Endothelial cell of umbilical vein (primary cell): ENCODE data around the gene BPGM. TPM values are rescaled to one million over a fixed set of nuclear protein-coding genes. Genes with fewer than 3 reads are reported as not detected.

ENCODE experiments used
- BruUV-seq: library from RNA; stranded (reverse); fragments of 400-500 nt; replicated peaks from 2 replicates; lab custom pipeline; 2021; lab: Mats Ljungman, UMichigan
- CTCF ChIA-PET: fragments of 300-600, 350-600 bp; sonication (Branson Sonifier 250); formaldehyde crosslinking; loops from one replicate; lab custom pipeline; 2021; ENCODE audit warnings: antibody characterized with exemption, inconsistent platforms; lab: Charles Lee
- POLR2A ChIA-PET: fragments of 300-600, 350-600 bp; sonication (Branson Sonifier 250); formaldehyde crosslinking; loops from one replicate; lab custom pipeline; 2021; ENCODE audit warnings: antibody characterized with exemption, inconsistent platforms; lab: Charles Lee
- DNase-seq: peaks from one replicate; pipeline ENCODE4 v3.0.0-alpha.2; 2011; ENCODE audit warnings: low read depth, low spot score
- FAIRE-seq: peaks from 2 replicates; lab custom pipeline; 2011; peaks lifted over from hg19 to GRCh38; lab: Jason Lieb, UNC
- H2AFZ ChIP-seq: 2 replicates; pipeline ENCODE4 v1.6.0; 2012; ENCODE audit warnings: low read depth, low read length, control low read depth, inconsistent platforms
- H3K27ac ChIP-seq: 2 replicates; pipeline ENCODE4 v1.5.1; 2011; ENCODE audit warnings: low read depth, mild to moderate bottlenecking, control low read depth, low read length, moderate library complexity; ENCODE audit not compliant: insufficient read depth
- H3K27me3 ChIP-seq, 2 experiments: 2 replicates each; pipeline versions ENCODE4 v1.6.0 to v1.6.1; 2011; ENCODE audit warnings: low read length in 2 of 2, mixed read lengths in 1 of 2; ENCODE audit not compliant: control insufficient read depth in 2 of 2, insufficient read depth in 2 of 2
- H3K36me3 ChIP-seq, 2 experiments: 2 replicates in 1 of 2; 3 replicates in 1 of 2; pipeline ENCODE4 v1.5.1; 2011; ENCODE audit warnings: low read length in 2 of 2, mild to moderate bottlenecking in 1 of 2, moderate library complexity in 1 of 2; ENCODE audit not compliant: control insufficient read depth in 2 of 2, insufficient read depth in 2 of 2; ENCODE audit errors: extremely low read depth in 1 of 2
- H3K4me1 ChIP-seq: 3 replicates; pipeline ENCODE4 v1.5.1; 2011; ENCODE audit warnings: mild to moderate bottlenecking, low read length; ENCODE audit not compliant: control insufficient read depth, insufficient read depth; ENCODE audit errors: extremely low read depth
- H3K4me2 ChIP-seq: 2 replicates; pipeline ENCODE4 v1.6.1; 2011; ENCODE audit warnings: low read length, control low read depth, mixed read lengths; ENCODE audit not compliant: insufficient read depth
- H3K4me3 ChIP-seq, 3 experiments: fragments of 200-600 bp in 1 of 3; sonication (generic), shearing (Covaris generic) in 1 of 3; replicated peaks in 1 of 3; 2 replicates each; pipeline ENCODE4 v1.5.1; 2011 to 2016; ENCODE audit warnings: control low read depth in 3 of 3, low read length in 3 of 3, mild to moderate bottlenecking in 2 of 3, inconsistent platforms in 1 of 3, low read depth in 1 of 3, moderate library complexity in 1 of 3; ENCODE audit not compliant: insufficient read depth in 1 of 3
- H3K79me2 ChIP-seq: 2 replicates; pipeline ENCODE4 v1.6.0; 2012; ENCODE audit warnings: low read length, inconsistent platforms; ENCODE audit not compliant: control insufficient read depth, insufficient read depth
- H3K9ac ChIP-seq: replicated peaks from 2 replicates; pipeline ENCODE3; 2011; ENCODE audit warnings: low read length, control low read depth; ENCODE audit not compliant: insufficient read depth; ENCODE audit errors: extremely low read depth
- H3K9me1 ChIP-seq: replicated peaks from 3 replicates; pipeline ENCODE4 v1.6.0; 2011; ENCODE audit warnings: mild to moderate bottlenecking, low read length; ENCODE audit not compliant: control insufficient read depth, insufficient read depth; ENCODE audit errors: extremely low read depth
- H3K9me3 ChIP-seq: replicated peaks from 2 replicates; pipeline ENCODE4 v1.5.1; 2012; ENCODE audit warnings: low read length, inconsistent platforms; ENCODE audit not compliant: control insufficient read depth, insufficient read depth
- H4K20me1 ChIP-seq: replicated peaks from 2 replicates; pipeline ENCODE3; 2011; ENCODE audit warnings: mild to moderate bottlenecking, low read length; ENCODE audit not compliant: control insufficient read depth, insufficient read depth; ENCODE audit errors: extremely low read depth
- CTCF ChIP-seq, 2 donors: IDR thresholded peaks; 1 replicate in 1 of 2; 2 replicates in 1 of 2; pipeline ENCODE4 v1.5.1; 2011; ENCODE audit warnings: low read length in 2 of 2, mild to moderate bottlenecking in 2 of 2, moderate library complexity in 2 of 2, control low read depth in 1 of 2, inconsistent platforms in 1 of 2, low read depth in 1 of 2; ENCODE audit not compliant: insufficient read depth in 1 of 2; ENCODE audit errors: extremely low read depth in 1 of 2
- EZH2 ChIP-seq: IDR thresholded peaks from 2 replicates; pipeline ENCODE4 v1.6.1; 2012; ENCODE audit warnings: borderline replicate concordance, low read depth, mild to moderate bottlenecking, moderate library complexity, low read length, inconsistent platforms; ENCODE audit not compliant: severe bottlenecking
- FOS ChIP-seq: IDR thresholded peaks from 2 replicates; pipeline ENCODE4 v1.6.1; 2011; ENCODE audit warnings: mild to moderate bottlenecking, low read length, moderate library complexity, borderline replicate concordance; ENCODE audit not compliant: insufficient read depth
- GATA2 ChIP-seq: IDR thresholded peaks from 2 replicates; pipeline ENCODE4 v1.7.0; 2011; ENCODE audit warnings: low read depth, mild to moderate bottlenecking, moderate library complexity, mixed read lengths, low read length; ENCODE audit not compliant: insufficient read length, insufficient read depth
- JUN ChIP-seq: IDR thresholded peaks from 2 replicates; pipeline ENCODE4 v1.6.1; 2011; ENCODE audit warnings: borderline replicate concordance, low read depth; ENCODE audit not compliant: insufficient read length, insufficient read depth
- MAX ChIP-seq: IDR thresholded peaks from 2 replicates; pipeline ENCODE4 v1.6.1; 2011; ENCODE audit not compliant: insufficient read depth, insufficient read length
- MYC ChIP-seq: IDR thresholded peaks from one replicate; pipeline ENCODE4 v1.6.1; 2011; ENCODE audit warnings: mild to moderate bottlenecking, low read depth, low read length
- POLR2A ChIP-seq: IDR thresholded peaks from 2 replicates; pipeline ENCODE4 v1.6.1; 2012; ENCODE audit warnings: low read depth, mild to moderate bottlenecking, control low read depth, low read length
- POLR2AphosphoS5 ChIP-seq: IDR thresholded peaks from 2 replicates; pipeline ENCODE4 v1.6.1; 2012; ENCODE audit warnings: low read depth, mild to moderate bottlenecking, control low read depth, low read length, moderate library complexity; ENCODE audit not compliant: insufficient read depth
- dilution Hi-C: fragments of 300-500 bp; cut with MboI; formaldehyde crosslinking; loops from one replicate; pipeline ENCODE4 v1.15.0; 2019; ENCODE audit warnings: low sequenced_read_pairs; ENCODE audit not compliant: extremely low pct_ligation_motif_present
- intact Hi-C: fragments of 100-400 bp; cut with micrococcal nuclease; formaldehyde crosslinking; loops from one replicate; pipeline ENCODE4 v1.10.0; 2022
- polyA plus RNA-seq, 4 experiments: library from polyadenylated mRNA; depleted of rRNA in 3 of 4; stranded (reverse) in 3 of 4; unstranded in 1 of 4; fragments of >200 nt; gene quantifications; 2 replicates each; pipeline versions ENCODE4 v1.2.1 to v1.2.3, GENCODE V29; 2011 to 2012; ENCODE audit warnings: missing spikeins in 1 of 4
- total RNA-seq: library from RNA; stranded (reverse); gene quantifications from 2 replicates; pipeline ENCODE4 v1.2.3, GENCODE V29; 2021

Gene BPGM
- total and polyA plus RNA-seq, 2 donors (not counting 3 experiments of a cell fraction or from before 2014, with no cell fraction given): 24.2 to 28.3 TPM

- no TSS peak for BruUV-seq
- H3K9me1 ChIP-seq: no peaks in the 10 kb centered on the region
- H2AFZ ChIP-seq: peak overlapping the region; percentile 4
- H3K9ac ChIP-seq: no peak overlapping the region
- intact Hi-C loops: no loop called here
- no peaks in the 10 kb centered on the region for H4K20me1 ChIP-seq
- TF ChIP-seq POLR2AphosphoS5: no peak
- TF ChIP-seq GATA2: no peak
- TF ChIP-seq MAX: no peak
- no peak for TF ChIP-seq CTCF (IDR thresholded peaks at IDR 0.05; ENCODE audit: extremely low read depth in 1 of 2, insufficient read depth in 1 of 2, low read depth in 1 of 2, low read length in 2 of 2)
- no peak for TF ChIP-seq JUN
- no peak for TF ChIP-seq MYC
- TF ChIP-seq FOS: no peak
- no peak for TF ChIP-seq EZH2
- no peak for TF ChIP-seq POLR2A
- H3K27me3 ChIP-seq: no peaks in the 10 kb centered on the region
- peaks cover 26% of the 10 kb centered on the region for H3K4me1 ChIP-seq
- no peaks in the 10 kb centered on the region for H3K79me2 ChIP-seq
- no peaks in the 10 kb centered on the region for H3K36me3 ChIP-seq
- no peak for DNase-seq
- no peak overlapping the region for H3K4me3 ChIP-seq
- POLR2A ChIA-PET: no interaction called here
- no peak overlapping the region for H3K4me2 ChIP-seq
- dilution Hi-C loops: no loop called here
- CTCF ChIA-PET: interaction anchor here (1.6 to 5.9 kb wide), 3 partner anchors 17 to 73 kb away, joined by 4 to 53 read pairs (median 5); no protein-coding TSS in a partner anchor
- no peak for FAIRE-seq
- H3K27ac ChIP-seq: peak overlapping the region; percentile 95
- H3K9me3 ChIP-seq: no peaks in the 10 kb centered on the region
Measured at GRCh38 chr7:134629445-134629844, 17.2 kb upstream of the BPGM start.
